Mesenchymal stem cell (in vitro differentiated cells and primary cell): ENCODE measurements around the gene GRAP2.

Source experiments
- DNase-seq: peaks from one replicate; pipeline ENCODE4 v3.0.0-alpha.2; 2013
- H2AFZ ChIP-seq: one replicate; pipeline ENCODE4 v1.6.1; 2013; ENCODE audit warnings: low read depth, mild to moderate bottlenecking, control low read depth, inconsistent platforms, low read length, moderate library complexity
- H2AK5ac ChIP-seq: 2 replicates; pipeline ENCODE4 v1.6.1; 2013; ENCODE audit warnings: low read length, moderate library complexity, mild to moderate bottlenecking, inconsistent platforms; ENCODE audit not compliant: severe bottlenecking
- H2BK120ac ChIP-seq: one replicate; pipeline ENCODE4 v1.6.1; 2013; ENCODE audit warnings: low read depth, mild to moderate bottlenecking, inconsistent platforms, low read length, moderate library complexity
- H2BK12ac ChIP-seq, 2 experiments: one replicate each; pipeline ENCODE4 v1.6.1; 2013; ENCODE audit warnings: inconsistent platforms in 2 of 2, low read length in 2 of 2, mild to moderate bottlenecking in 2 of 2, moderate library complexity in 2 of 2, control low read depth in 1 of 2
- H2BK15ac ChIP-seq: one replicate; pipeline ENCODE4 v1.6.1; 2013; ENCODE audit warnings: mild to moderate bottlenecking, low read depth, inconsistent platforms; ENCODE audit not compliant: poor library complexity, severe bottlenecking
- H2BK5ac ChIP-seq: 2 replicates; pipeline ENCODE4 v1.6.1; 2013; ENCODE audit warnings: low read depth, mild to moderate bottlenecking, low read length, control low read depth, inconsistent platforms; ENCODE audit not compliant: poor library complexity, severe bottlenecking
- H3K14ac ChIP-seq, 2 experiments: one replicate each; pipeline ENCODE4 v1.6.1; 2013; ENCODE audit warnings: inconsistent platforms in 2 of 2, low read length in 2 of 2, control low read depth in 1 of 2, mild to moderate bottlenecking in 1 of 2, moderate library complexity in 1 of 2
- H3K18ac ChIP-seq, 2 experiments: one replicate each; pipeline ENCODE4 v1.6.1; 2013; ENCODE audit warnings: inconsistent platforms in 2 of 2, low read length in 2 of 2, control low read depth in 1 of 2, low read depth in 1 of 2, mild to moderate bottlenecking in 1 of 2
- H3K23ac ChIP-seq, 2 experiments: one replicate each; pipeline ENCODE4 v1.6.1; 2013; ENCODE audit warnings: inconsistent platforms in 2 of 2, low read length in 2 of 2, mild to moderate bottlenecking in 2 of 2, moderate library complexity in 2 of 2, control low read depth in 1 of 2
- H3K27ac ChIP-seq: 2 replicates; pipeline ENCODE4 v1.5.1; 2013; ENCODE audit warnings: mild to moderate bottlenecking, moderate library complexity, low read length, control low read depth, inconsistent platforms; ENCODE audit not compliant: poor library complexity, severe bottlenecking
- H3K27me3 ChIP-seq, 2 experiments: 2 replicates each; pipeline versions ENCODE4 v1.6.1 to v1.7.0; 2013; ENCODE audit warnings: low read length in 2 of 2, mild to moderate bottlenecking in 2 of 2, moderate library complexity in 2 of 2, control low read depth in 1 of 2, inconsistent platforms in 1 of 2; ENCODE audit not compliant: control insufficient read depth in 1 of 2, insufficient read depth in 1 of 2
- H3K36me3 ChIP-seq, 2 experiments: 2 replicates each; pipeline versions ENCODE4 v1.6.1 to v1.7.0; 2013; ENCODE audit warnings: low read length in 2 of 2, control low read depth in 1 of 2, inconsistent platforms in 1 of 2, low read depth in 1 of 2, mild to moderate bottlenecking in 1 of 2; ENCODE audit not compliant: insufficient read depth in 2 of 2, control insufficient read depth in 1 of 2
- H3K4ac ChIP-seq, 2 experiments: one replicate each; pipeline ENCODE4 v1.6.1; 2013; ENCODE audit warnings: inconsistent platforms in 2 of 2, low read length in 2 of 2, mild to moderate bottlenecking in 2 of 2, moderate library complexity in 2 of 2, control low read depth in 1 of 2, low read depth in 1 of 2
- H3K4me1 ChIP-seq: 2 replicates; pipeline ENCODE4 v1.6.1; 2013; ENCODE audit warnings: low read depth, low read length, control low read depth; ENCODE audit not compliant: control insufficient read depth, insufficient read depth
- H3K4me2 ChIP-seq: 2 replicates; pipeline ENCODE4 v1.6.1; 2013; ENCODE audit warnings: low read length, mild to moderate bottlenecking, inconsistent platforms; ENCODE audit not compliant: poor library complexity, severe bottlenecking
- H3K4me3 ChIP-seq, 2 experiments: 2 replicates each; pipeline versions ENCODE4 v1.5.1 to v1.7.0; 2013; ENCODE audit warnings: low read length in 2 of 2, mild to moderate bottlenecking in 2 of 2, control low read depth in 1 of 2, low read depth in 1 of 2; ENCODE audit not compliant: insufficient read depth in 1 of 2
- H3K79me1 ChIP-seq: replicated peaks from 2 replicates; pipeline ENCODE4 v1.6.1; 2013; ENCODE audit warnings: mild to moderate bottlenecking, control low read depth, low read length, inconsistent platforms; ENCODE audit not compliant: poor library complexity, severe bottlenecking
- H3K9ac ChIP-seq: 2 replicates; pipeline ENCODE4 v1.7.0; 2013; ENCODE audit warnings: mild to moderate bottlenecking, low read length, moderate library complexity
- H3K9me3 ChIP-seq: 2 replicates; pipeline ENCODE4 v1.7.0; 2013; ENCODE audit warnings: mild to moderate bottlenecking, low read length; ENCODE audit not compliant: control insufficient read depth
- H4K8ac ChIP-seq: one replicate; pipeline ENCODE4 v1.6.1; 2013; ENCODE audit warnings: inconsistent platforms, mild to moderate bottlenecking, low read length, moderate library complexity
- H4K91ac ChIP-seq: one replicate; pipeline ENCODE4 v1.6.1; 2013; ENCODE audit warnings: mild to moderate bottlenecking, low read length, inconsistent platforms
- WGBS: methylation state at CpG from one replicate; pipeline ENCODE4 v1.1.7; 2013; ENCODE audit warnings: mixed read lengths; 5-methylcytosine and 5-hydroxymethylcytosine counted together

GRAP2 gene

DNA sequence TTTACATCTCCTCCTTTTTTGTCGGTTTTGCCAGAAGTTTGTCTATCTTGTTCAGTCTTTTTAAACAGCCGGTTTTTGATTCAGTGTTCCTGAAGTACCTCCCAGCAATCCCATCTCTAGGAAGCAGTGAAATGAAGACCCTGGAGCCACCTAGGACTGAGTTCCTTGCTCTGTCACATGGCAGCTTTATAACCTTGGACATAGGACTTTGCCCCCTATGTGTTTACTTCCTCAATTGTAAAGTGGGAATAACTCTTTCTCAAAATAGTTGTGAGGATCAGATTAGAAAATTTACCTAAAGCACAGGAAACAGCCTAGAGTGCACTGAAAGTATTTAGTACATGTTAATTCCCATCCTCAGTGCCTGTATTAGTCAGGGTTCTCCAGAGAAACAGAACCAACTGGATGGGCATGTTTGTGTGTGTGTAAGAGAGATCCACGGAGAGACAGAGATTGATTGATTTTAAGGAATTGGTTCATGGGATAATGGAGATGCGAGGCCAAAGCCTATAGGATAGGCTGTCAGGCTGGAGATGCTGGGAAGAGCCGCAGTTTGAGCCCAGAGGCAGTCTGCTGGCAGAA lies 113.9 kb downstream of the GRAP2 start:
- no peak overlapping the region for H3K23ac ChIP-seq
- H2BK12ac ChIP-seq = peak overlapping the region in 1 of 2 experiments; percentile 31
- no peak overlapping the region for H4K91ac ChIP-seq
- no peak overlapping the region for H3K9ac ChIP-seq
- DNase-seq = no peak
- peaks cover 16 to 62% of the 10 kb centered on the region in 2 experiments for H3K27me3 ChIP-seq
- no peaks in the 10 kb centered on the region for H3K36me3 ChIP-seq
- H3K4me1 ChIP-seq = peaks cover 6% of the 10 kb centered on the region
- no peak overlapping the region for H3K18ac ChIP-seq
- no peak overlapping the region for H2AFZ ChIP-seq
- H4K8ac ChIP-seq = no peak overlapping the region
- no peak overlapping the region for H2BK120ac ChIP-seq
- H3K27ac ChIP-seq = no peak overlapping the region
- H2BK5ac ChIP-seq = no peak overlapping the region
- H3K4me3 ChIP-seq = no peak overlapping the region
- H3K14ac ChIP-seq = no peak overlapping the region
- WGBS = 93% methylated on average over 5 of the region's 5 CpGs
- no peak overlapping the region for H2BK15ac ChIP-seq
- no peaks in the 10 kb centered on the region for H3K9me3 ChIP-seq
- no peak overlapping the region for H3K4me2 ChIP-seq
- H2AK5ac ChIP-seq = no peak overlapping the region
- H3K79me1 ChIP-seq = no peaks in the 10 kb centered on the region
- H3K4ac ChIP-seq = no peak overlapping the region

- no peak for DNase-seq
- Histone ChIP-seq H3K14ac (no peak overlapping the region), H3K4me2 (no peak overlapping the region), H3K18ac (no peak overlapping the region), H2AFZ (no peak overlapping the region), H3K4me3 (no peak overlapping the region), H3K9ac (no peak overlapping the region), H3K4ac (no peak overlapping the region), H3K9me3 (no peaks in the 10 kb centered on the region), H3K23ac (no peak overlapping the region), H3K27me3 (peaks cover 17 to 58% of the 10 kb centered on the region in 2 experiments), H3K79me1 (no peaks in the 10 kb centered on the region), H2BK15ac (no peak overlapping the region), H2AK5ac (no peak overlapping the region), H3K4me1 (peaks cover 6% of the 10 kb centered on the region), H4K91ac (no peak overlapping the region), H3K36me3 (no peaks in the 10 kb centered on the region), H2BK5ac (no peak overlapping the region), H2BK120ac (no peak overlapping the region), H3K27ac (no peak overlapping the region), H2BK12ac (no peak overlapping the region), H4K8ac (no peak overlapping the region)
- 89% methylated on average over 10 of the region's 10 CpGs for WGBS
Observed at GRCh38 chr22:40015358-40015976, 114.6 kb downstream of the GRAP2 start.

- peaks cover 7% of the 10 kb centered on the region for H3K4me1 ChIP-seq
- no peak overlapping the region for H3K18ac ChIP-seq
- no peak overlapping the region for H2BK15ac ChIP-seq
- 88% methylated on average over 6 of the region's 6 CpGs for WGBS
- no peaks in the 10 kb centered on the region for H3K9me3 ChIP-seq
- H3K4ac ChIP-seq = no peak overlapping the region
- H4K91ac ChIP-seq = no peak overlapping the region
- no peaks in the 10 kb centered on the region for H3K36me3 ChIP-seq
- no peaks in the 10 kb centered on the region for H3K79me1 ChIP-seq
- H3K27ac ChIP-seq = no peak overlapping the region
- no peak overlapping the region for H2BK120ac ChIP-seq
- H2AFZ ChIP-seq = no peak overlapping the region
- no peak overlapping the region for H4K8ac ChIP-seq
- H3K4me3 ChIP-seq = no peak overlapping the region
- no peak overlapping the region for H2BK12ac ChIP-seq
- peaks cover 26 to 60% of the 10 kb centered on the region in 2 experiments for H3K27me3 ChIP-seq
- no peak overlapping the region for H3K4me2 ChIP-seq
- DNase-seq = no peak
- H3K14ac ChIP-seq = no peak overlapping the region
- H2BK5ac ChIP-seq = no peak overlapping the region
- no peak overlapping the region for H2AK5ac ChIP-seq
- no peak overlapping the region for H3K9ac ChIP-seq
- peak overlapping the region in 1 of 2 experiments; percentile 25 for H3K23ac ChIP-seq
Observed at GRCh38 chr22:40018051-40018450, 117.2 kb downstream of the GRAP2 start.

- no peaks in the 10 kb centered on the region for H3K79me1 ChIP-seq
- DNase-seq = no peak
- H3K18ac ChIP-seq = no peak overlapping the region
- no peak overlapping the region for H2BK5ac ChIP-seq
- peak overlapping the region in 1 of 2 experiments; percentile 24 for H3K4ac ChIP-seq
- H3K4me2 ChIP-seq = no peak overlapping the region
- peaks cover 35 to 65% of the 10 kb centered on the region in 2 experiments for H3K27me3 ChIP-seq
- no peak overlapping the region for H3K23ac ChIP-seq
- WGBS = 85% methylated on average over 9 of the region's 9 CpGs
- no peak overlapping the region for H2BK12ac ChIP-seq
- H3K27ac ChIP-seq = no peak overlapping the region
- no peaks in the 10 kb centered on the region for H3K9me3 ChIP-seq
- H3K36me3 ChIP-seq = no peaks in the 10 kb centered on the region
- no peak overlapping the region for H2AK5ac ChIP-seq
- H3K4me1 ChIP-seq = peaks cover 9% of the 10 kb centered on the region
- no peak overlapping the region for H2BK15ac ChIP-seq
- H2BK120ac ChIP-seq = no peak overlapping the region
- no peak overlapping the region for H4K8ac ChIP-seq
- no peak overlapping the region for H4K91ac ChIP-seq
- H3K14ac ChIP-seq = no peak overlapping the region
- H2AFZ ChIP-seq = no peak overlapping the region
- no peak overlapping the region for H3K9ac ChIP-seq
- no peak overlapping the region for H3K4me3 ChIP-seq
Observed at GRCh38 chr22:40019100-40019499, 118.2 kb downstream of the GRAP2 start.
